IMR-90 (cell line): ENCODE results near the gene CERS1. TPM values are rescaled to one million over a fixed set of nuclear protein-coding genes. Genes with fewer than 3 reads are reported as not detected.

Experiments
- ATAC-seq: fragments of 200-7000 bp; cut with Tn5 transposase; 2 replicates; pipeline ENCODE4 v1.9.1; 2020; ENCODE audit warnings: low read depth, mild to moderate bottlenecking, moderate library complexity
- BruUV-seq: library from RNA; stranded (reverse); fragments of 400-500 nt; replicated peaks from 2 replicates; lab custom pipeline; 2021; lab: Mats Ljungman, UMichigan
- CTCF ChIA-PET: fragments of 300-600 bp; formaldehyde crosslinking; extraction: SDS; loops from one replicate; lab custom pipeline; 2021; ENCODE audit warnings: antibody characterized with exemption; lab: Yijun Ruan, JAX
- POLR2A ChIA-PET: fragments of 300-600 bp; sonication (Branson Sonifier 250); formaldehyde crosslinking; loops from one replicate; lab custom pipeline; 2022; ENCODE audit warnings: antibody characterized with exemption; ENCODE audit not compliant: unreplicated experiment; lab: Charles Lee
- DNase-seq: peaks from one replicate; pipeline ENCODE4 v3.0.0; 2013
- H2AFZ ChIP-seq: replicated peaks from 2 replicates; pipeline ENCODE3; 2013; ENCODE audit warnings: low read length, mild to moderate bottlenecking; ENCODE audit not compliant: poor library complexity
- H2AK5ac ChIP-seq: 2 replicates; pipeline ENCODE4 v1.6.1; 2013; ENCODE audit warnings: low read depth, low read length, inconsistent platforms
- H2AK9ac ChIP-seq: replicated peaks from 2 replicates; pipeline ENCODE3; 2013; ENCODE audit warnings: mild to moderate bottlenecking, low read depth, low read length, moderate library complexity; ENCODE audit not compliant: poor library complexity
- H2BK120ac ChIP-seq: 2 replicates; pipeline ENCODE4 v1.6.1; 2013; ENCODE audit warnings: low read depth, low read length, inconsistent platforms
- H2BK15ac ChIP-seq: 3 replicates; pipeline ENCODE4 v1.6.1; 2013; ENCODE audit warnings: low read depth, low read length, inconsistent platforms
- H2BK20ac ChIP-seq: 2 replicates; pipeline ENCODE4 v1.6.1; 2013; ENCODE audit warnings: low read depth, mild to moderate bottlenecking, inconsistent platforms, low read length, moderate library complexity
- H2BK5ac ChIP-seq: 2 replicates; pipeline ENCODE4 v1.6.1; 2013; ENCODE audit warnings: mild to moderate bottlenecking, low read depth, low read length, inconsistent platforms; ENCODE audit not compliant: poor library complexity, severe bottlenecking
- H3K14ac ChIP-seq: replicated peaks from 2 replicates; pipeline ENCODE4 v1.6.1; 2013; ENCODE audit warnings: low read depth, low read length, inconsistent platforms
- H3K18ac ChIP-seq: 2 replicates; pipeline ENCODE4 v1.6.1; 2013; ENCODE audit warnings: low read depth, low read length, control low read depth
- H3K23ac ChIP-seq: 2 replicates; pipeline ENCODE4 v1.6.1; 2013; ENCODE audit warnings: low read depth, low read length, inconsistent platforms
- H3K27ac ChIP-seq: 2 replicates; pipeline ENCODE4 v1.5.1; 2013; ENCODE audit warnings: mild to moderate bottlenecking, control low read depth, low read length; ENCODE audit not compliant: insufficient read depth
- H3K27me3 ChIP-seq: 2 replicates; pipeline ENCODE4 v1.6.1; 2013; ENCODE audit warnings: low read length; ENCODE audit not compliant: control insufficient read depth, insufficient read depth
- H3K36me3 ChIP-seq: 2 replicates; pipeline ENCODE4 v1.6.1; 2013; ENCODE audit warnings: low read length, mixed read lengths; ENCODE audit not compliant: control insufficient read depth, insufficient read depth
- H3K4ac ChIP-seq: 2 replicates; pipeline ENCODE4 v1.6.1; 2013; ENCODE audit warnings: low read depth, low read length, inconsistent platforms
- H3K4me1 ChIP-seq: 2 replicates; pipeline ENCODE4 v1.6.1; 2013; ENCODE audit warnings: low read length, mixed read lengths; ENCODE audit not compliant: control insufficient read depth, insufficient read depth
- H3K4me2 ChIP-seq: 2 replicates; pipeline ENCODE4 v1.6.1; 2013; ENCODE audit warnings: low read depth, mild to moderate bottlenecking, control low read depth, low read length, moderate library complexity
- H3K4me3 ChIP-seq: 2 replicates; pipeline ENCODE4 v1.5.1; 2013; ENCODE audit warnings: low read depth, mild to moderate bottlenecking, control low read depth, low read length, moderate library complexity; ENCODE audit not compliant: insufficient read depth
- H3K56ac ChIP-seq: 2 replicates; pipeline ENCODE4 v1.6.1; 2013; ENCODE audit warnings: low read length, inconsistent platforms; ENCODE audit not compliant: insufficient read depth; ENCODE audit errors: extremely low read depth
- H3K79me1 ChIP-seq, 2 experiments: 2 replicates each; pipeline ENCODE4 v1.6.1; 2013; ENCODE audit warnings: low read length in 2 of 2, inconsistent platforms in 1 of 2, low read depth in 1 of 2
- H3K9ac ChIP-seq: 2 replicates; pipeline ENCODE4 v1.6.1; 2013; ENCODE audit warnings: low read depth, low read length, control low read depth
- H3K9me1 ChIP-seq: 2 replicates; pipeline ENCODE4 v1.6.1; 2013; ENCODE audit warnings: low read length, inconsistent platforms; ENCODE audit not compliant: insufficient read depth
- H3K9me3 ChIP-seq: 2 replicates; pipeline ENCODE4 v1.6.1; 2013; ENCODE audit warnings: low read length; ENCODE audit not compliant: control insufficient read depth, insufficient read depth
- H4K20me1 ChIP-seq: 2 replicates; pipeline ENCODE4 v1.6.1; 2013; ENCODE audit warnings: low read length, inconsistent platforms; ENCODE audit not compliant: insufficient read depth
- H4K5ac ChIP-seq: 2 replicates; pipeline ENCODE4 v1.6.1; 2013; ENCODE audit warnings: mild to moderate bottlenecking, low read depth, low read length, control low read depth
- H4K8ac ChIP-seq, 2 experiments: 2 replicates each; pipeline ENCODE4 v1.6.1; 2013; ENCODE audit warnings: low read depth in 2 of 2, low read length in 2 of 2, control low read depth in 1 of 2, inconsistent platforms in 1 of 2
- H4K91ac ChIP-seq: 2 replicates; pipeline ENCODE4 v1.6.1; 2013; ENCODE audit warnings: low read depth, low read length, inconsistent platforms; ENCODE audit not compliant: insufficient read depth
- CEBPB ChIP-seq: IDR thresholded peaks from 2 replicates; pipeline ENCODE4 v1.6.1; 2012; ENCODE audit warnings: low read depth, low read length, improper control_type of control experiment
- CHD1 ChIP-seq: IDR thresholded peaks from 2 replicates; pipeline ENCODE4 v1.6.1; 2012; ENCODE audit warnings: low read depth, low read length, improper control_type of control experiment
- FOS ChIP-seq: fragments of 150-350 bp; IDR thresholded peaks from 2 replicates; pipeline ENCODE4 v1.6.1; 2016; ENCODE audit warnings: low read depth, low read length
- MAZ ChIP-seq: IDR thresholded peaks from 2 replicates; pipeline ENCODE4 v1.6.1; 2012; ENCODE audit warnings: low read depth, mild to moderate bottlenecking, low read length, improper control_type of control experiment, moderate library complexity, borderline replicate concordance
- RCOR1 ChIP-seq: IDR thresholded peaks from 2 replicates; pipeline ENCODE4 v1.6.1; 2012; ENCODE audit warnings: mild to moderate bottlenecking, low read length, improper control_type of control experiment; ENCODE audit not compliant: insufficient replicate concordance
- WGBS, 2 experiments: methylation state at CpG; one replicate each; pipeline versions ENCODE4 v1.1.5 to v1.1.7; 2013; ENCODE audit warnings: missing lambda C conversion rate in 2 of 2; ENCODE audit not compliant: insufficient read length in 1 of 2; ENCODE audit errors: extremely low coverage in 2 of 2; 5-methylcytosine and 5-hydroxymethylcytosine counted together
- dilution Hi-C: fragments of 300-500 bp; cut with HindIII; formaldehyde crosslinking; loops from one replicate; pipeline ENCODE4 v1.14.3; 2018; ENCODE audit warnings: low sequenced_read_pairs; ENCODE audit not compliant: unreplicated experiment
- in situ Hi-C: fragments of 300-500 bp; cut with MboI; formaldehyde crosslinking; loops from 3 replicates; pipeline ENCODE4 v1.14.3; 2019; ENCODE audit warnings: low sequenced_read_pairs, inconsistent platforms, mixed read lengths
- intact Hi-C: fragments of 100-400 bp; cut with micrococcal nuclease; formaldehyde crosslinking; loops from 2 replicates; pipeline ENCODE4 v1.10.0; 2022
- polyA plus RNA-seq, 3 experiments: library from polyadenylated mRNA; depleted of rRNA; stranded (reverse); fragments of >200 nt; gene quantifications; 2 replicates each; pipeline ENCODE4 v1.2.3, GENCODE V29; 2012; ENCODE audit warnings: low replicate concordance in 1 of 3
- total RNA-seq: library from RNA; depleted of rRNA; stranded (reverse); fragments of >200 nt; gene quantifications from 2 replicates; pipeline ENCODE4 v1.2.3, GENCODE V29; 2012
- TF ChIP-seq, protein P1 (sequence below): conservative IDR thresholded peaks from 2 replicates; pipeline ENCODE4 v1.5.1; 2012; ENCODE audit warnings: mild to moderate bottlenecking, low read depth, low read length, improper control_type of control experiment

Gene CERS1
- total and polyA plus RNA-seq, 2 of the 4 experiments (the other 2 are of a cell fraction): 0.90 to 4.3 TPM

DNA sequence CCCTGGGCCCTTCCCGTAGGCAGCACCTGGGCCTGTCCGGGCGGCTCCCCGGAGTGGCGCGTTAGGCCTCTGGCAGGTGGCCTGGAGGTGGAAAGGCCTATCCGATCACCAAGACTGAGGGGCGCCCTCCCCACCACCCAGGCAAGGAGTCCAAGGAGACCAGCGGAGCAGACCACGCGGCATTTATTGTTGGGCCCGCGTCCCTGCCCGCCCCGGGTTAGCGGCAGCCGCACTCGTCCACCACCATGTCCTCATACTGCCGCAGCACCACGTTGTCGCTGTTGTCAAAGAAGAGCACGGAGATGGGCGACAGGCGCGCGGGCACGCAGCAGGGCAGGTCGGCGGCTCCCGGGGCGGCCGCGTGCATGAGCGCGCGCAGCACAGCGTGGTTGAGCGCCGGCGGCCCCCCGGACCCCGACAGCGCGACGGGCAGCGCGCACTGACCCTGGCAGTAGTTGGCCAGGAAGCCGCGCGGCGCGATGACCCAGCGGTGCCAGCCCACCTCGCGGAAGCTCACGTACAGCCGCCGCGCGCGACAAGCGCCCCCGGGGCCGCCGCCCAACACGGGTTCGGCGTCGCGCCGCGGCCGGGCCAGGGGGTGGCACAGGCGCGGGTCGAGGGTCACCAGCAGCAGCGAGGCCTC lies 27.5 kb downstream of the CERS1 start:
- intact Hi-C loops: no loop called here
- dilution Hi-C loops: no loop called here

More for the DNA sequence above, 27.5 kb downstream of the CERS1 start:
- Histone ChIP-seq H3K4me1 (no peaks in the 10 kb centered on the region), H4K20me1 (peaks cover 8% of the 10 kb centered on the region), H3K4me3 (no peak overlapping the region), H3K18ac (no peak overlapping the region), H4K5ac (no peak overlapping the region), H3K27ac (no peak overlapping the region), H3K27me3 (no peaks in the 10 kb centered on the region), H2AFZ (peak overlapping the region; percentile 43), H3K23ac (no peak overlapping the region), H2BK5ac (no peak overlapping the region), H3K14ac (no peak overlapping the region), H4K8ac (no peak overlapping the region), H3K9ac (no peak overlapping the region), H3K4me2 (no peak overlapping the region), H3K4ac (no peak overlapping the region), H3K79me1 (peaks cover 2 to 6% of the 10 kb centered on the region in 2 experiments; a peak in 1 of 4 replicates), H4K91ac (no peak overlapping the region), H2AK5ac (no peak overlapping the region), H2AK9ac (no peak overlapping the region), H2BK20ac (no peak overlapping the region), H3K36me3 (peaks cover 38% of the 10 kb centered on the region), H3K56ac (no peak overlapping the region), H3K9me3 (no peaks in the 10 kb centered on the region), H3K9me1 (no peaks in the 10 kb centered on the region), H2BK15ac (no peak overlapping the region), H2BK120ac (no peak overlapping the region)
- BruUV-seq: no TSS peak
- in situ Hi-C loops: no loop called here
- ChIA-PET POLR2A (no interaction called here), CTCF (no interaction called here)
- DNase-seq (no peak), ATAC-seq (no peak)
- TF ChIP-seq FOS (no peak), CHD1 (no peak), RCOR1 (no peak), MAZ (no peak), CEBPB (no peak)
- TF ChIP-seq, protein P1, sequence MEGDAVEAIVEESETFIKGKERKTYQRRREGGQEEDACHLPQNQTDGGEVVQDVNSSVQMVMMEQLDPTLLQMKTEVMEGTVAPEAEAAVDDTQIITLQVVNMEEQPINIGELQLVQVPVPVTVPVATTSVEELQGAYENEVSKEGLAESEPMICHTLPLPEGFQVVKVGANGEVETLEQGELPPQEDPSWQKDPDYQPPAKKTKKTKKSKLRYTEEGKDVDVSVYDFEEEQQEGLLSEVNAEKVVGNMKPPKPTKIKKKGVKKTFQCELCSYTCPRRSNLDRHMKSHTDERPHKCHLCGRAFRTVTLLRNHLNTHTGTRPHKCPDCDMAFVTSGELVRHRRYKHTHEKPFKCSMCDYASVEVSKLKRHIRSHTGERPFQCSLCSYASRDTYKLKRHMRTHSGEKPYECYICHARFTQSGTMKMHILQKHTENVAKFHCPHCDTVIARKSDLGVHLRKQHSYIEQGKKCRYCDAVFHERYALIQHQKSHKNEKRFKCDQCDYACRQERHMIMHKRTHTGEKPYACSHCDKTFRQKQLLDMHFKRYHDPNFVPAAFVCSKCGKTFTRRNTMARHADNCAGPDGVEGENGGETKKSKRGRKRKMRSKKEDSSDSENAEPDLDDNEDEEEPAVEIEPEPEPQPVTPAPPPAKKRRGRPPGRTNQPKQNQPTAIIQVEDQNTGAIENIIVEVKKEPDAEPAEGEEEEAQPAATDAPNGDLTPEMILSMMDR: no peak
- WGBS, 2 experiments: 49% methylated on average over 48 of the region's 77 CpGs; no CpG with 5 or more reads in 1 of the 2 experiments
